Transverse colon (tissue), 4 donors: ENCODE results near the gene SWSAP1. TPM values are rescaled to one million over a fixed set of nuclear protein-coding genes. Genes with fewer than 3 reads are reported as not detected.
"Not testable (repeated sequence)": the region's sequence is repeated elsewhere in the genome, so short reads cannot be mapped to it uniquely, and the experiment has no call there.

Source experiments
- DNase-seq: peaks from one replicate; pipeline ENCODE4 v3.0.0-alpha.2; 2019
- H3K27ac ChIP-seq, 4 donors: fragments of 200-600 bp; sonication (generic); 2 replicates each; pipeline ENCODE4 v1.5.1; 2016 to 2018; ENCODE audit warnings: inconsistent platforms in 4 of 4
- H3K27me3 ChIP-seq: fragments of 200-600 bp; sonication (generic); 2 replicates; pipeline ENCODE4 v1.5.1; 2017; ENCODE audit warnings: inconsistent platforms
- H3K36me3 ChIP-seq, 4 donors: fragments of 200-600 bp; sonication (generic); 2 replicates each; pipeline ENCODE4 v1.5.1; 2017 to 2019; ENCODE audit warnings: inconsistent platforms in 4 of 4
- H3K4me1 ChIP-seq, 4 donors: fragments of 200-600 bp; sonication (generic); 2 replicates each; pipeline ENCODE4 v1.5.1; 2017 to 2020; ENCODE audit warnings: inconsistent platforms in 4 of 4
- H3K4me3 ChIP-seq, 4 donors: fragments of 200-600 bp; sonication (generic); 1 replicate in 1 of 4; 2 replicates in 3 of 4; pipeline versions ENCODE4 v1.5.1 to v1.6.1; 2017 to 2019; ENCODE audit warnings: inconsistent platforms in 4 of 4
- H3K9me3 ChIP-seq, 2 donors: fragments of 200-600 bp; sonication (generic); 2 replicates each; pipeline ENCODE4 v1.5.1; 2017 to 2019; ENCODE audit warnings: inconsistent platforms in 2 of 2
- EP300 ChIP-seq: sonication (generic); formaldehyde crosslinking; IDR thresholded peaks from one replicate; pipeline ENCODE4 v1.6.1; 2017; ENCODE audit warnings: antibody characterized with exemption, low read depth
- POLR2A ChIP-seq: fragments of 450-650 bp; IDR thresholded peaks from one replicate; pipeline ENCODE4 v1.6.1; 2016; ENCODE audit warnings: antibody characterized with exemption, mild to moderate bottlenecking, moderate library complexity
- POLR2AphosphoS5 ChIP-seq, 3 donors: sonication (generic); formaldehyde crosslinking; IDR thresholded peaks; one replicate each; pipeline ENCODE4 v1.6.1; 2016; ENCODE audit warnings: antibody characterized with exemption in 3 of 3
- WGBS, 2 donors: methylation state at CpG; one replicate each; pipeline ENCODE4 v1.1.5; 2018; ENCODE audit warnings: low coverage in 1 of 2; 5-methylcytosine and 5-hydroxymethylcytosine counted together
- in situ Hi-C, 4 donors: fragments of 200-750 bp; cut with MboI; loops; one replicate each; pipeline versions ENCODE4 v1.15.0 to v1.15.1; 2017; ENCODE audit warnings: low sequenced_read_pairs in 3 of 4, low pct_ligation_motif_present in 1 of 4, low pct_unique_long_range_greater_than_20kb in 1 of 4
- intact Hi-C: fragments of 100-400 bp; cut with DNase I; formaldehyde crosslinking; loops from one replicate; pipeline ENCODE4 v1.15.1; 2023; ENCODE audit warnings: low total_unique reads
- total RNA-seq, 4 donors: library from RNA; depleted of rRNA; stranded (reverse); fragments of >200 nt; gene quantifications; one replicate each; pipeline ENCODE4 v1.1.0, GENCODE V29; 2016
- TF ChIP-seq, protein P1 (sequence below), 5 experiments: fragments of 200-600 bp in 3 of 5; fragments of 450-650 bp in 2 of 5; sonication (generic) in 3 of 5; IDR thresholded peaks; 1 replicate in 2 of 5; 2 replicates in 3 of 5; pipeline ENCODE4 v1.5.1; 2016 to 2017; ENCODE audit warnings: antibody characterized with exemption in 5 of 5, inconsistent platforms in 3 of 5, mild to moderate bottlenecking in 2 of 5, moderate library complexity in 1 of 5

Gene SWSAP1
- total RNA-seq, 4 donors from 2014 or later, result 2.1 to 11.1 (median 2.6) TPM

GRCh38 chr19:11378319-11379189 is 4.1 kb downstream of the SWSAP1 start:
- no peak for TF ChIP-seq EP300
- TF ChIP-seq, protein P1, sequence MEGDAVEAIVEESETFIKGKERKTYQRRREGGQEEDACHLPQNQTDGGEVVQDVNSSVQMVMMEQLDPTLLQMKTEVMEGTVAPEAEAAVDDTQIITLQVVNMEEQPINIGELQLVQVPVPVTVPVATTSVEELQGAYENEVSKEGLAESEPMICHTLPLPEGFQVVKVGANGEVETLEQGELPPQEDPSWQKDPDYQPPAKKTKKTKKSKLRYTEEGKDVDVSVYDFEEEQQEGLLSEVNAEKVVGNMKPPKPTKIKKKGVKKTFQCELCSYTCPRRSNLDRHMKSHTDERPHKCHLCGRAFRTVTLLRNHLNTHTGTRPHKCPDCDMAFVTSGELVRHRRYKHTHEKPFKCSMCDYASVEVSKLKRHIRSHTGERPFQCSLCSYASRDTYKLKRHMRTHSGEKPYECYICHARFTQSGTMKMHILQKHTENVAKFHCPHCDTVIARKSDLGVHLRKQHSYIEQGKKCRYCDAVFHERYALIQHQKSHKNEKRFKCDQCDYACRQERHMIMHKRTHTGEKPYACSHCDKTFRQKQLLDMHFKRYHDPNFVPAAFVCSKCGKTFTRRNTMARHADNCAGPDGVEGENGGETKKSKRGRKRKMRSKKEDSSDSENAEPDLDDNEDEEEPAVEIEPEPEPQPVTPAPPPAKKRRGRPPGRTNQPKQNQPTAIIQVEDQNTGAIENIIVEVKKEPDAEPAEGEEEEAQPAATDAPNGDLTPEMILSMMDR (IDR thresholded peaks at IDR 0.05), result peak; percentile 33 to 49 (median 45)
- peaks cover 34 to 69% (median 59%) of the 10 kb centered on the region in 4 donors for H3K4me1 ChIP-seq
- H3K27ac ChIP-seq, result peak overlapping the region; percentile 47 to 97 (median 72)
- H3K27me3 ChIP-seq, result peaks cover 12% of the 10 kb centered on the region
- WGBS, 2 donors, result 54% methylated on average over 8 of the region's 8 CpGs; no CpG with 5 or more reads in 1 of the 2 donors
- no peaks in the 10 kb centered on the region for H3K9me3 ChIP-seq
- peak; percentile 39 for DNase-seq
- H3K4me3 ChIP-seq, result no peak overlapping the region
- H3K36me3 ChIP-seq, result no peaks in the 10 kb centered on the region
- in situ Hi-C loops, result loop anchor here in 2 of 4 donors (10.0 to 25.0 kb wide), 2 partner anchors 56 to 109 kb away; partner anchors contain the start of genes ELAVL3 (in 1 of the 2), ODAD3 (in 1 of the 2) and PRKCSH (in 1 of the 2)
- intact Hi-C loops, result no loop called here

DNA sequence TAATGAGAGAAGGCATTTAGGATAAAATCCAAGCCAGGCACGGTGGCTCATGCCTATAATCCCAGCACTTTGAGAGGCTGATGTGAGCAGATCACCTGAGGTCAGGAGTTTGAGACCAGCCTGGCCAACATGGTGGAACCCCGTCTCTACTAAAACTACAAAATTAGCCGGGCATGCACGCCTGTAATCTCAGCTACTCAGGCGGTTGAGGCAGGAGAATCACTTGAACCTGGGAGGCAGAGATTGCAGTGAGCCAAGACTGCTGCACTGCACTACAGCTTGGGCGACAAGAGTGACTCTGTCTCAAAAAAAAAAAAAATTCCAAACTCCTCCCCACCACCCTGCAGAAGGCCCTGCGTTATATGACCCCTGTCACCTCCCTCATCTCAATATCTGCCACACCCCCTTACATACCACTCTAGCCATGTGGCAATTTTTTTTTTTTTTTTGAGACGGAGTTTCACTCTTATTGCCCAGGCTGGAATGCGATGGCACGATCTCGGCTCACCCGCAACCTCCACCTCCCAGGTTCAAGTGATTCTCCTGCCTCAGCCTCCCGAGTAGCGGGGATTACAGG is 4.9 kb downstream of the SWSAP1 start:
- H3K36me3 ChIP-seq, H3K4me3 ChIP-seq, DNase-seq, intact Hi-C loops, H3K9me3 ChIP-seq: not testable (repeated sequence)
- 77 to 80% methylated on average over 10 to 14 of the region's 14 CpGs for WGBS, 2 donors
- in situ Hi-C loops, result loop anchor here in 2 of 4 donors (10.0 to 25.0 kb wide), 2 partner anchors 55 to 108 kb away; partner anchors contain the start of genes ELAVL3 (in 1 of the 2), ODAD3 (in 1 of the 2) and PRKCSH (in 1 of the 2)
- Histone ChIP-seq H3K27ac (peak overlapping the region in 1 of 4 donors; percentile 97), H3K4me1 (peaks cover 34 to 71% (median 59%) of the 10 kb centered on the region in 4 donors), H3K27me3 (peaks cover 18% of the 10 kb centered on the region)

GRCh38 chr19:11379857-11380350 is 5.4 kb downstream of the SWSAP1 start:
- Histone ChIP-seq H3K4me3 (no peak overlapping the region), H3K9me3 (no peaks in the 10 kb centered on the region), H3K27me3 (peaks cover 18% of the 10 kb centered on the region), H3K27ac (peak overlapping the region; percentile 84 to 89 (median 86)), H3K36me3 (no peaks in the 10 kb centered on the region), H3K4me1 (peaks cover 34 to 72% (median 59%) of the 10 kb centered on the region in 4 donors)
- intact Hi-C loops (no loop called here), in situ Hi-C loops (loop anchor here in 2 of 4 donors (10.0 to 25.0 kb wide), 2 partner anchors 55 to 107 kb away; partner anchors contain the start of genes ELAVL3 (in 1 of the 2), ODAD3 (in 1 of the 2) and PRKCSH (in 1 of the 2))
- 87 to 92% methylated on average over 5 to 7 of the region's 7 CpGs for WGBS, 2 donors
- TF ChIP-seq POLR2A (no peak), EP300 (no peak), POLR2AphosphoS5 (IDR thresholded peaks at IDR 0.05) (no peak)
- TF ChIP-seq, protein P1 (IDR thresholded peaks at IDR 0.05), result no peak
- DNase-seq, result no peak

DNA sequence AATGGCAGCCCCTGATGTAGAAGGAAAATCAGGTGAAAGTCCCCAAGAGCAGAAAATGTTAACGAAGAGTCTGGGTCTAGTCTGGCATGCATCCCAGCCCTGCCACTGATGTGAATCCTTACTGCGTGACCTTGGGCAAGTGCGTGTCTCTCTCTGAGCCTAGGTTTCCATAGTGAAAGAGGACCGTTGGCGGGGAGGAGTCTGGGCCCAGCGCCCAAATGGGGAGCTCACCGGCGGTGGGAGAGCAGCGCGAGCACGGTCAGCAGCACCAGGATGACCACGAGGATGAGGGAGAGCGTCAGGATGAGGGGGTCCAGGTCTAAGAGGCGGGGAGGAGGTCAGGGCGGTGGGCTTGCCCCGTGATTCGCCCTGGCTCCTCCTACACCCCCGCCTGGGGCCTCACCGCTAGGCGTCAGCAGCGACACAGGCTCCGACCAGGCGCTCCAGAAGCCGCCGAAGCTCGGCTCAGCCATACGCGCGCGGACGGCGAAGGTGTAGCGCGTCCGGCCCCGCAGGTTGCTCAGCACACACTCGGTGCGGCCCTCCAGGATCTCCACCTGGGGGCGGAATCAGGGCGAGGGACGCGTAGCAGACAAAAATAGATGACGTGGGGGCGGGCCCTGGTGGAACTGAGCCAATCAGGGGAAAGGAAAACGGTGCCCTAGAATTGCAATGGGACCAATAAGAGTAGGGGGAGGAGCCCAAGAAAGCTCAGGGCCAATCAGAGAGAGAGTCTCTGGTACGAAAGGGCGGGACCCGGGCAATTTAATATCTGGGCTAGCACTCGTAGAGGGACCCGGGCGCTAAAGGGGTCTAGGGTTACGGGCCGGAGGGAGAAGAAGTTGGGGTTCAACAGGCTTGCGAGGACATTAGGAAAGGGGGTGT is 6.4 kb downstream of the SWSAP1 start:
- Histone ChIP-seq H3K4me1 (peaks cover 30 to 66% (median 52%) of the 10 kb centered on the region in 4 donors), H3K27ac (peak overlapping the region; percentile 84 to 89 (median 86)), H3K27me3 (peaks cover 18% of the 10 kb centered on the region), H3K9me3 (no peaks in the 10 kb centered on the region), H3K36me3 (no peaks in the 10 kb centered on the region), H3K4me3 (peak overlapping the region; percentile 41 to 64 (median 44))
- 0 to 1% methylated on average over 10 to 53 of the region's 54 CpGs for WGBS, 2 donors
- in situ Hi-C loops, result loop anchor here in 1 of 4 donors (25.0 kb wide), 1 partner anchor 106 kb away; the partner anchor contains the start of gene ELAVL3
- TF ChIP-seq EP300 (no peak), POLR2AphosphoS5 (IDR thresholded peaks at IDR 0.05) (peak; percentile 95 to 97 (median 96)), POLR2A (peak; percentile 84)
- TF ChIP-seq, protein P1 (IDR thresholded peaks at IDR 0.05), result peak; percentile 72 to 92 (median 82)
- peak; percentile 96 for DNase-seq
- intact Hi-C loops, result no loop called here
